HG03558 (cell line): ENCODE measurements around the gene ARHGAP24.

Experiments
- ATAC-seq: cut with Tn5 transposase; IDR thresholded peaks from one replicate; pipeline ENCODE4 v1.9.1; 2021; ENCODE audit warnings: moderate number of reproducible peaks; ENCODE audit not compliant: unreplicated experiment; ENCODE audit errors: extremely low read depth

Gene ARHGAP24

DNA sequence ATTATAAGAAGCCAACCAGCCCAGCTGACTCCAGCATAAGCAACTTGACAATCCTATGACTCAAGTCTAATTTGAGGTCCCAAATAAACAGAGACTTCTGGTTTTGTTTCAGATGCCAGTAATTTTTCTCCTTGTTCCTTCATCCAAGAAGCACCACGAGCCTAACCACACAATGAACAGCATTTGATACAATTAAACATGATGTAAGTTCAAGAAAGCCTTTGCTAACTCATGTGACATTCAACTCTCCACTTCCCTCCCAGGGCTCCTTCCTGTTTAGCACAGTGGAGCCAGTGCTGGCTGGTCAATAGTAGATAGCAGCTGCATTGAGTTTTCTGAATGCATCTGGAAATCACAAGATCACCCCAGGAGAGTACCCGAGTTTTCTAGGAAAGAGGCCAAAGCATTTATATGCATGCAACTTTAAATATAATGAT lies 206.3 kb downstream of the ARHGAP24 start:
- ATAC-seq: no peak

DNA sequence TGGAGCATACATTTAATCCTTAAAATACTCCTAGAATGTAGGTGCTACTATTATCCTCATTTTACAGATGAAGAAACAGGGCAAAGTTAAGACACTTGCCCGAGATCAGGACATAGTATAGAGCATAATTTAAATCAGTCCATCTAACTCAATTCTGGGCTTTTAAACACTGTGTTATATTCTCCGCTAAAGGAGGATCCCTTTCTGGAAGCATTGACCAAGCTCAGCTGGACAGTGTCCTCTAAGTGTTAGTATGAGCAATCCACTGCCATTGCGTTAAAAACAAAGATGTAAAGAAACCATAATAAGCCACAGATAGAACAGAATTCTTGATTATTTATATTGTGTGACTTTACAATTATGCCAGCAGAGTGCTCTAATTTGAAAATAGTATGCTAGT lies 207.0 kb downstream of the ARHGAP24 start:
- ATAC-seq: no peak

- no peak for ATAC-seq
Measured at GRCh38 chr4:85682391-85682790, 207.4 kb downstream of the ARHGAP24 start.

GRCh38 chr4:85684676-85685075 lies 209.7 kb downstream of the ARHGAP24 start:
- no peak for ATAC-seq

GRCh38 chr4:85686398-85686797 lies 211.4 kb downstream of the ARHGAP24 start:
- no peak for ATAC-seq

DNA sequence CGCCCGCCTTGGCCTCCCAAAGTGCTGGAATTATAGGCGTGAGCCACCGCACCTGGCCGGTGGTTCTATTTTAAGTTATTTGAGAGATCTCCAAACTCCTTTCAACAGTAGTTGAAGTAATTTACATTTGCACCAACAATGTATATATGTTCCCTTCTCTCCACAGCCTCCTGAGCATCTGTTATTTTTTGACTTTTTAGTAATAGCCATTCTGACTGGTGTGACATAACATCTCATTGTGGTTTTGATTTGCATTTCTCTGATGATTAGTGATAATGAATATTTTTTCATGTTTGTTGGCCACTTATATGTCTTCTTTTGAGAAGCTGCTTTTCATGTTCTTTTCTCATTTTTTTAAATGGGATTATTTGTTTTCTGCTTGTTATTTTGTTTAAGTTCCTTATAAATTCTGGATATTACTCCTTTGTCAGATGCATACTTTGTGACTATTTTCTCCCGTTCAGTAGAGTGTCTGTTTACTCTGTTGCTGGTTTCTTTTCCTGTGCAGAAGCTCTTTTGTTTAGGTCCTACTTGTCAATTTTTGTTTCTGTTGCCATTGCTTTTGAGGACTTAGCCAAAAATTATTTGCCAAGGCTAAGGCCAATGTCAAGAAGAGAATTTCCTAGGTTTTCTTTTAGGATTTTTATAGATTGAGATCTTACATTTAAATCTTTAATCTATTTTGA lies 213.2 kb downstream of the ARHGAP24 start:
- no peak for ATAC-seq

DNA sequence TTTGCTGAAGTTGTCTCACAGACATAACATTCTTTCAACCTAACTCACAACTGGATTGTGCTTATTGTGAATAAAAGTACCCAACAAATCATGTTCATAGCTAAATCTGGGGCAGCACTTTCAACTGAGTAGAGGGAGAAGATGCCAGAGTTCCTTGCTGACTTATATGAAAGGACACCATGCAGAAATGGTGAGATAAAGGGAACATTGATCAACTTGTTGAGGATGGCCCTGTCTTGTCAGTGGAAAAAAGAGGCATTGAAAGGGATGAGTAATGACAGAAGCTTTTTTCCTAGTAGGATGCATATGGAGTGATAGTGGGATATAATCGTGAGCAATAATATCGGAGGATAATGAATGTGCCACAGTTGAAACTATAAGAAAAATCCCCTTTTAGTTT lies 221.7 kb downstream of the ARHGAP24 start:
- no peak for ATAC-seq

- no peak for ATAC-seq
Measured at GRCh38 chr4:85697854-85698253, 222.9 kb downstream of the ARHGAP24 start.

DNA sequence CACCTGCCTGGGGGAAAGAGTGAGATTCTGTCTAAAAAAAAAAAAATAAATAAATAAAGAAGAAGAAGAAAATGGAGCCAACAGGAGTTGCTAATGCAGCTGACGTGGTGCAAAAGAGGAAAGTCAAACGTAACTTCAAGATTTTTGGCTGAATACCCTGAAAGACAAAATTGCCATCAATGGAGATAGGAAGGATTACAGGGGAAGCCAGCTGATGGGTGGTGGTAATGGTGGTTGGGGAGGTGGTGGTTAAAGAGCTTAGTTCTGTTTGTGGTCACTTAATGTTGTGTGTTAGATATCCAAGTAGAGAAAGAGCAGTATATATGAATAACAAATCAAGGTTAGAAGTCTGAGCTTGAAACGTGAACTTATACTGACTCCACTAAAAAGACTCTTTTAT lies 225.4 kb downstream of the ARHGAP24 start:
- no peak for ATAC-seq

DNA sequence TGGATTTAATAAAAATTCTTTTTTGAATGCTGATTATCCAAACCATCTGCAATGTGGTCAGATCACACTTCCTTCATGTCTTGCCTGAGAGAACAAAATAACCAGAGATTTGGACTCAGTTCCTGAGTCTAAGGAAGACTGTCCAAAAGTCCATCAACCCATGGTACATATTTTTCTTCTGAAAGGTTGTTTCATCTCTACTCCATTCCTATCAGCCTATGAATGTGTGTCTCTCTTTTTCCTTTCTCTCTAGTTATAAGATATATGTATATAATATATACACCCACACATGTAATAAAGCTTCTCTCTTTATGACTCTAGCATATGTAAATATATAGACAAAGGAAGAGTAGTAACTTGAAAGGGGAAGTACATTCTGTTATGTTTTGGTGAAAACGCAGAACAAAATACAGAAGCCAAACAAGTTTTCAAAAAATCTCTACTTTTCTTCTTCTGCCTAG lies 226.9 kb downstream of the ARHGAP24 start:
- ATAC-seq: peak; percentile 98

DNA sequence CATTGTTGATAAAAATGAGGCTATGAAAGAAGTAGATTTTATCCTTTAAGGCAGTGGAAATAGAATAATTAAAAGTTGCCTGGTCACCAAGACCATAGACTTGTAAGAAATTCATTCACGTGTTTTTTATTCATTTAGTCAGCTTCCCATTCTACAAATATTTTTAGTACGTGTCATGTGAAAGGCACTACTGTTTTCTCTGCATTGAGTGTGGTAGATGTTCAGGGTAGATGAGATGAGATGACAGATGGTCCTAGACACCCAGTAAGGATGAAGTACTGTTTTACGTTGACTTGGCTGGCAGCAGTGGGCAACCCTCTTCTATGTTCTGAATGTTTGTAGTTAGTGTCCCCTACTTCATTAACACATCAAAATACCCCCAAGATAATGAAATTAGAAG lies 228.1 kb downstream of the ARHGAP24 start:
- ATAC-seq: no peak

DNA sequence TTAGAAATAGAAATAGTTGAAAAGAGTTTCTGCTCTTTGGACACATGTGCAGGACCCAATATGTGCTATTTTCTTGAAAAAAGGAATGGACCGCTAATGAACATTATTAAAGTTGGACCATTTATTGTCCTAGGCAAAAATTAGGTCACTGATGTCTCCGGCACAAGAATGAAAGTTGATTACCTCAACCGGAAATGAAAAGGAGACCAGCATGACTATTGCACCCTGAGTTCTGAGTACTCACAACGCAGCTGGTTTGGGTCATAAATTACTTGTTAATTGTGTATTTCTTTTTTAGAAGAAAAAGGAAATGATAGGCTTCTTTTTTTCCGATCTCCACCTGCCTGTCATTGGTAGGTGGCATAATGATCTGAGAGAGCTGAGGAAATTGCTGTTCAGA lies 232.7 kb downstream of the ARHGAP24 start:
- ATAC-seq: peak; percentile 83

DNA sequence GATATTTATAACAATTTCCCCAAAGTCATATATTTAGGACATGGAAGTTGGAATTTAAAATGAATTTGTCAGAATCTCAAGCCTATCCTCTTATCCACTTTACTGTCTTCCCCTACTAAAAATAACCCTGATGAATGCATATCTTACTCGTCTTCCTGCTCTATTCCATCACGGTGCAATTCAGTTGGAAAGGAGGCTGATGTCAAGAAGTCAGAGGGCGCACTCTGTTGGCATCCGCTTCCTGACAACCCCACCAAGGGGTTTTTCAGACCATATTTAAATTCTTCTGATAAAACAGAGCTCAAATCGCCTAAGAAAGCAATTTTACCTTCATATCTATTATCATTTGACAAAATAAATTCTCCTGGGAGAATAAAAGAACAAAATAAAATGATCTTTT lies 233.5 kb downstream of the ARHGAP24 start:
- ATAC-seq: no peak

- no peak for ATAC-seq
Measured at GRCh38 chr4:85713005-85713404, 238.1 kb downstream of the ARHGAP24 start.

DNA sequence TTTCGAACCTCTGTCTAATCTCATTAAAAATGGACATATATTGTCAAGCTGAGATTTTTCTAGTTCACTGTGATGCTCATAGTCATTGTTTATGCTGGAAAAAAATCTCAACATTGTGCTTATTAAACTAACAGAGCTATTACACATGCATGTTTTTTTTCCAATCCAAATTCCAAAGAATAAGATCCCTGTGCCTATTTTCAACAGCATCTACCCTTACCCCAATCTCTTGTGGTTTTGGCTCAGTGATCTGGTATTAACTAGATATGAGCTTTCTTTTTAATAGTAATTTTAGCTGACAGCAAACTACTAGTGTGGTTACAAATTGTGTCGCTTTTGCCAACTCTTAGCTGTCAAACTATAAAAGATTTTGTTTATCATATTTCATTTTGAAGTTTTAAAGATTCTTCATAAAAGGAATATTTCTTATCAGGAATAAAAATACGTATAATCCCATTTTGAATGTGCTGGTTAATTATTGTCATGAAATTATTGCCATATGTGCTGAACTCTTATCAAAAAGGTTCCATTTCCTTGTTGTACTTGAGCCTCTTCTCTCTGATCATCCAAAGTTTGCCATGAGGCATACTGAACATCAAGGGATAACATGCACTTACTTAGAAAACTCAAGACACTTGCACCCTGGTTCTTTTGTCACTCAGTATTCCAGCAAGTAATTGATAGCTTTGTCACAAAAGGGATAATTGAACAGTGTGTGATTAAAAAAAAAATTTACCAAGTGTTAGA lies 241.2 kb downstream of the ARHGAP24 start:
- ATAC-seq: no peak

- ATAC-seq: no peak
Measured at GRCh38 chr4:85717351-85717750, 242.4 kb downstream of the ARHGAP24 start.

- no peak for ATAC-seq
Measured at GRCh38 chr4:85717847-85718246, 242.9 kb downstream of the ARHGAP24 start.

DNA sequence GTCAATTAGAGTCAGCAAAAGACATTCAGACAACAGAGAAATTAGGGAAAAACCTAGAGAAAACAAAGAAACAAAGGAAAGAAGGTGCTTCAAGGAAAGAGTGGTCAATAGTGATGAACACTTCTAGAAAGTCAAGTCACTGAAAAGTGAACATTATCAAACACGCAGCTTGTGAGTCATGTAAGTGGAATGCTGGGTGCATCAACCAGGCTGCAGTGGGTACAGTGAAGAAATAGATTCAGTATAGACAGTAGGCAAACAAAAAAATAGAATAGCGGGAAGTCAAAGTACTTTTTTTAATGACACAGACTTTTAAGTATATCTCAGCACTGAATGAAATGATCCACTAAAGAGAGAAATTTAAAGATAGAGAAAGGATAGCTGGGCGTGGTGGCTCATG lies 245.8 kb downstream of the ARHGAP24 start:
- ATAC-seq: no peak

GRCh38 chr4:85722401-85722800 lies 247.5 kb downstream of the ARHGAP24 start:
- ATAC-seq: no peak

DNA sequence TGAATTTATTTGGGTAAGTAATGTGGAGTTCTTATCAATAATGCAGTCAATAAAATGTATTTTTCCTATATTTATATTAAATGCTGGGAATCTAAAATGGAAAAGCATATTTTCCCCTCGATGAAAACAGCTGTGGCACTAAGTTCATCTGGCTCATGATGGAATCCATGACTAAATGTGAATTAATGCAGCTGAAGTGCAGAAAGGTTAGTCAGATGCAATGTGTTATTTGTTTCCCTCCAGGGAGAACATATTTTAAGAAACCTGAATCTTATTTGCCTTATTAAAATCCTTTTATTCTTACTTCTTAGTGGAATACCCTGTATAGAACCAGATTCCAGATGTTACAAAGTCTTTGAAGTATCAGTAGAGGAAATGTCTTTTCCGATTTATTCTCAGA lies 247.9 kb downstream of the ARHGAP24 start:
- ATAC-seq: no peak

- no peak for ATAC-seq
Measured at GRCh38 chr4:85724791-85725563, 250.0 kb downstream of the ARHGAP24 start.
